Stimulated activated CD4-positive, alpha-beta T cell treated with anti-CD3 and anti-CD28 coated beads, Interleukin-15, amount 100 ng/mL, for 24 hours (primary cell): ENCODE data around the gene MGLL.
"Not testable (repeated sequence)": the region's sequence is repeated elsewhere in the genome, so short reads cannot be mapped to it uniquely, and the experiment has no call there.

Experiments used
- DNase-seq: peaks from one replicate; pipeline ENCODE4 v3.0.0-alpha.2; 2020

MGLL gene

GRCh38 chr3:127669541-127670228 is 152.6 kb downstream of the MGLL start:
- no peak for DNase-seq

DNA sequence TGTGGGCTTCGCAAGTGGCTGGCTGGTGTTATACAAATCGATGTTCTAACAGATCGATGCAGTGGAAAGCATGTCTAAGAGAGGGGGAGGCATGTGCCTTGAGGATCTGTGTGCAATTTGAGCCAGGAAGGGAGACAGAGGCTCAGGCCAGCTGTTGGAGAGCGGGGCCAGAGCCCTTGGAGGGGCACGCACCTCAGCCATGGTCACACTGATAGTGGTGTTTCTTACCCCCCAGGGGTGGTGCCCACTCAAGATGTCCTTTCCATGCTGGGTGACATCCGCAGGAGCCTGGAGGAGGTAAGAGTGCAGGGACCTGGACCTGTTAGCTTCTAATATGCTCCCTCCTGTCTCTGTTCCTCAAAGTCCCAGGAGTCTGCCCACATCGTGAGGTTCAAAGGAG is 153.4 kb downstream of the MGLL start:
- no peak for DNase-seq

GRCh38 chr3:127667119-127667681 is 155.1 kb downstream of the MGLL start:
- no peak for DNase-seq

- DNase-seq = no peak
Observed at GRCh38 chr3:127666676-127667075, 155.6 kb downstream of the MGLL start.

GRCh38 chr3:127665586-127665985 is 156.7 kb downstream of the MGLL start:
- no peak for DNase-seq

GRCh38 chr3:127665165-127665564 is 157.2 kb downstream of the MGLL start:
- no peak for DNase-seq

GRCh38 chr3:127663151-127663550 is 159.2 kb downstream of the MGLL start:
- DNase-seq = no peak

DNA sequence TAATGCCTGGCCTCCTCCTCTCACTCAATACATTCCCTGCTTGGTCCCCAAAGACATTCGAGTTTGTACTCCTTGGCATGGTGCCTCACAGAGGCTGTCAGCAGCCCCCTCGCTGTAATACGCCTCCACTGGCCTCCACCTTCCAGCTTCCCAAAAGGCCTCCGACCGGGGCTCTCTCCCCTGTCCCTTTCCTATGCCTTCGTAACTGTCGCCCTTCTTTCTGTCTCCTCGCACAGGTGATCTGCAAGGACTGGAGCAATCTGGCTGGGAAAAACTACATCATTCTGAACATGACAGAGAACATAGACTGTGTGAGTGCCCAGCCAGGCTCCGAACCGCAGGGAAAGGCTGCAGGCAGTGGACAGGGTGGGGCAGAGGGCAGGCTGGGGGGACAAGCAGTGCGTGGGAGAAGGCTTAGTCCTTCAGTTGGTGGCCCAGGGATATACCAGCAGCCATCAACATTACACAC is 160.3 kb downstream of the MGLL start:
- DNase-seq = no peak

DNA sequence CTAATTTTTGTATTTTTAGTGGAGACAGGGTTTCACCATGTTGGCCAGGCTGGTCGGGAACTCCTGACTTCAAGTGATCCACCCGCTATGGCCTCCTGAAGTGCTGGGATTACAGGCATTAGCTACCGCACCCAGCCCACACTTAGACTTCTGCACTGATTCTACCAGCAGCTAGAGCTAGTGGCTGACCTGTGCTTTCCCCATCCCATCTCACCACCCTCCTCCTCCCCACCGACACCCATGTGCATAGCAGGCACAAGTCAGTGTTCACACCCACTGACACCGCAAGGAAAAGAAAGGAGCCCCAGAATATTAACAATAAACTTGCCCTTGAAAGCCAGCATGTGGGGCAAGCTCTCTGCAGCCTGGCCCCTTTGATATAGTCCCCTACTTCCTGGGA is 160.7 kb downstream of the MGLL start:
- DNase-seq = no peak

DNA sequence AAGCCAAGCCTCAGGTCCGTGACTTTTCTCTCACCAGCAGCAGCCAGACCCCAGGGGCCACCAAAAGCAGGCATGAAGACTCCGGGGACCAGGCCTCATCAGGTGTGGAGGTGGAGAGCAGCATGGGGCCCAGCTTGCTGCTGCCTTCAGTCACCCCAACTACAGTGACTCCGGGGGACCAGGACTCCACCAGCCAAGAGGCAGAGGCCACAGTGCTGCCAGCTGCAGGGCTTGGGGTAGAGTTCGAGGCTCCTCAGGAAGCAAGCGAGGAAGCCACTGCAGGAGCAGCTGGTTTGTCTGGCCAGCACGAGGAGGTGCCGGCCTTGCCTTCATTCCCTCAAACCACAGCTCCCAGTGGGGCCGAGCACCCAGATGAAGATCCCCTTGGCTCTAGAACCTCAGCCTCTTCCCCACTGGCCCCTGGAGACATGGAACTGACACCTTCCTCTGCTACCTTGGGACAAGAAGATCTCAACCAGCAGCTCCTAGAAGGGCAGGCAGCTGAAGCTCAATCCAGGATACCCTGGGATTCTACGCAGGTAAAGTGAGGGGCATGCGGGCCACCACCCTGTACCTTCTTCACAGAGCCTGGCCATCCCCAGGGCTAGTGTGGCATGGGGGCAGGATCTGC is 161.6 kb downstream of the MGLL start:
- DNase-seq = no peak

- DNase-seq = no peak
Observed at GRCh38 chr3:127658234-127658633, 164.1 kb downstream of the MGLL start.

- no peak for DNase-seq
Observed at GRCh38 chr3:127656906-127657305, 165.4 kb downstream of the MGLL start.

DNA sequence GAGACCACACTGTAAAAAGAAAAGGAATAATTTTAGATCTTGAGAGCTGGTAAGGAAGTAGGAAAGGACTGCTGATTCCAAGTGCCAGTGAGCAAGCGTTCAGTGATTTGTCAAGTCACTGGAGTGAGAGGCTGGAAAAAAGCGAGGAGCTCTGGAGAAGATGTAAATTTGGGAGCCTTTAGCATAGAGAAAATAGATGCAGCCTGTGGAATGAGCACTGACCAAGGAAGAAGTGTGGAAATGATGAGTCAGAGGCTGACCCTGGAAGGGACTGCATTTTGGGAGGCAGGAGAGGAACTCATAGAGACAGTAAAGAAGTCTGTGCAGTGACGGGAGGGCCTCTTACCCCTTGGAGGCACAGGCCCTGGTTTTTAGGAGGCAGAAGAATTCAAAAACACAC is 166.7 kb downstream of the MGLL start:
- DNase-seq = no peak

- not testable (repeated sequence) for DNase-seq
Observed at GRCh38 chr3:127654993-127655392, 167.3 kb downstream of the MGLL start.

GRCh38 chr3:127654374-127654773 is 167.9 kb downstream of the MGLL start:
- no peak for DNase-seq

- peak; percentile 44 for DNase-seq
Observed at GRCh38 chr3:127652246-127652995, 169.9 kb downstream of the MGLL start.

DNA sequence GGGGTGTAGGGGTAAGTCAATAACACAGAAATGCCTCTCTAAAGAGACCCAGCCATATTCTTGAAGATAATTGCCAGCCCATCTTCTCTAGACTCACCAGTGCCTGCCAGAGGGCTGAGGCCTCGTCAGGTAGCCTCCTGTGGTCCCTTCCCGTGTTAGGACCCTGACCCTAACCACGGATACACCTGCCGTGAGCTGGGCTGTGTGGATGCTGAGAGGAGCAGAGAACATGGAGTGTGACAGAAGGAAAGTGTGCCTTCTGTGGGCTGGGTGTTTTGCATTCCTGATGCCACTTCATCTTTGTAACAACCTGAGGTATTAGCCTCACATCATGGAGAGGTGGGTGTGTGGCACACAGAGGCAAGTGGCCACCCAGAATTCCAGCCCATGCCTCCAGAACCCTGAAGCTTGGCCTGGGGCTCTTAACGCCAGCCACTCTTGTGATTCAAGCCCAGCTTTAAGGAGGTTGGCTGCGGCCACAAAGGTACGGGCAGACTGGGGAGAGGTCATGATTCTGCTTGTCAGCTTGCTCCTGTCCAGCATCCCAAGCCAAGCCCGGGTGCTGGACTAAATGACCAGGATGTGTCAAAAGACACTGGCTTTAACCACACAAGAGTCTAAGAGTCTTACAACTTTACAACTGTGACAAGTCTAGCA is 170.7 kb downstream of the MGLL start:
- DNase-seq = no peak

- no peak for DNase-seq
Observed at GRCh38 chr3:127650236-127650635, 172.1 kb downstream of the MGLL start.

DNA sequence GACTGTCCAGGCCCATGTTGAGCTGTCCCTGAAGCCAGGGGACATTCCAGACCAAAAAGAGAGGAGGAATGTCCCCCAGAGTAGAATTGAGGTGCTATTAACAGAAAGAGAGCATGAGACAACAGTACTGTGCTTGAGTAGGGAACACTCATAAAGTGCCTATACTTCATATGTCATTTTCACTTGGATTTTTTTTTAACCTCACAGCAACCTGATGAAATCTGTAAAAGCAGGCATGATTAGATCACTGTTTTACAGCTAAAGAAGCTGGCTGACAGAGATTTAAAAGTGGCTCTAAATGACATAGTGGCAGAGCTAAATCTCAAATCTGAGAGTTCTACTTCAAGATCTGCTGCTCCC is 174.5 kb downstream of the MGLL start:
- no peak for DNase-seq

DNA sequence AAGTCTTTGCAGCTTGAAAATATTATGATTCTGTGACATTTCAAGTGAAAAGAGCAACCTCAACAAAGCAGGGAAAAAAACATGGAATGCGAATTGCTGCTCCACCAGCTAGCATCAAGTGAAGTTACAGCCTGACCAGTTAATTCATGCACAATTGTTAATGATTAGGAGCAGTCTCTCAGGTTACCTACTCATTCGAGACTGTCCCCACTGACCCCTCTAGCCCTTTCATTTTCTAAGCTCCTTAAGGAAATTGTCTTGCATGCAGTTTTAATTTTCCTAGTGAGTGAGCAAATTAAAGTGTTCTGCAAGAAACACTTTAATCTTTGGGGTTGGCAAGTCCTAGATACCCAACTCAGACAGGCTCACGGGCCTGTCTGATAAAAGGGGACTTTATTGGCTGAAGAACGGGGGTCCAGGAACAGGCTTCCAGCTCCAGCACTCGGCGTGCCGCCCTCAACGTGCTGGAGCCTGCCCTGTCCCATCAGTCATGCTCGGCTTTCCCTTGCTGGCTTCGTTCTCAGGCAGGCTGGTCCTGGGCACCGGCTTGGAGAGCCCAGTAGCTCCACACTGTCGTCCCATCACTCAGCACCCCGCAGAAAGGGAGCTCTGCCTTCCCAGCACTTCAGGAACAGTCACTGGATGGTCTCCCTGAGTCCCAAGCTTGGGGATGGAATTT is 175.0 kb downstream of the MGLL start:
- DNase-seq = no peak

GRCh38 chr3:127646501-127647046 is 175.7 kb downstream of the MGLL start:
- no peak for DNase-seq

DNA sequence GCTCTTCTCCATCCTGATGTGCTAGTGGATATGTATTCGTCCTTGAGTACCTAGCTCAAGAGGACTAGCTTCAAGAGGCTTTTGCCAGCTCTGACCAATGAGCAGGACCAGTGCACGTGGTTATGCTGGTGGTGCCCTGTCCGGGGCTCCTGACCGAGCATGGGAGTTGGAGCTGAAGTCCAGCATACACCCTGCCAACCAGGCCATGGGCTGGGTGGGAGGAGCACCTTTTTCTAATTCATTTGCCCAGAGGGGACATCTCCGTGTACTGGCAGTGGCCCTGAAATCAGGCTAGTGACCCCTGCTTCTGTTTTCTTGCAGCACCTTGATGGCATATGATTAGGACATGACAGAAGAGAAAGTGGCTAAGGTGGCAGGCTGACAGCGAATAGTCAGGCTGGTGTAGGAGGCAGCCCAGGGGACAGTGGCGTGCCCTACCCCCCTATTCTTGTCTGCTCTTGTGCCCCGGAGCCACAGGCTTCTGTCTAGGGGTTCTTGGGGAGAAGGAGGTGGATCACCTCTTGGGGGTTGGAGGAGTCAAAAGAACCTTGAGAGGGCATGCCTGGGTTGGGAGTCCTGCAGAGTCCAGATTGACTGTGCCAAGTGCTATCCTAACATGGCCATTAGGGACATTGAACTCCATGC is 176.8 kb downstream of the MGLL start:
- no peak for DNase-seq
